Ishikawa (cell line): ENCODE results near the gene PRDM7.

Source experiments
- CEBPB ChIP-seq: IDR thresholded peaks from 2 replicates; pipeline ENCODE4 v1.6.1; 2012
- CREB1 ChIP-seq: IDR thresholded peaks from 2 replicates; pipeline ENCODE4 v1.6.1; 2012; ENCODE audit warnings: low read depth
- EGR1 ChIP-seq: IDR thresholded peaks from 2 replicates; pipeline ENCODE4 v1.6.1; 2012
- EP300 ChIP-seq: IDR thresholded peaks from 2 replicates; pipeline ENCODE4 v1.6.1; 2012; ENCODE audit warnings: borderline replicate concordance
- FOXM1 ChIP-seq: IDR thresholded peaks from 2 replicates; pipeline ENCODE4 v1.6.1; 2012; ENCODE audit warnings: low read depth, borderline replicate concordance
- NFIC ChIP-seq: IDR thresholded peaks from 2 replicates; pipeline ENCODE4 v1.6.1; 2012
- RAD21 ChIP-seq: IDR thresholded peaks from 2 replicates; pipeline ENCODE4 v1.6.1; 2012; ENCODE audit warnings: low read depth
- TAF1 ChIP-seq: IDR thresholded peaks from 2 replicates; pipeline ENCODE4 v1.6.1; 2012; ENCODE audit warnings: low read depth, mild to moderate bottlenecking
- TCF12 ChIP-seq: IDR thresholded peaks from 2 replicates; pipeline ENCODE4 v1.6.1; 2012; ENCODE audit warnings: low read depth
- TEAD4 ChIP-seq: IDR thresholded peaks from 2 replicates; pipeline ENCODE4 v1.6.1; 2012
- YY1 ChIP-seq: IDR thresholded peaks from 2 replicates; pipeline ENCODE4 v1.6.1; 2012; ENCODE audit warnings: low read depth
- ZBTB7A ChIP-seq: IDR thresholded peaks from 2 replicates; pipeline ENCODE4 v1.6.1; 2012; ENCODE audit warnings: low read depth
- TF ChIP-seq, protein P1 (sequence below): IDR thresholded peaks from 2 replicates; pipeline ENCODE4 v1.6.1; 2012
- TF ChIP-seq, protein P2 (sequence below): IDR thresholded peaks from 2 replicates; pipeline ENCODE4 v1.6.1; 2012
- TF ChIP-seq, protein P3 (sequence below): IDR thresholded peaks from 2 replicates; pipeline ENCODE4 v1.6.1; 2012; ENCODE audit warnings: low read depth, mild to moderate bottlenecking

PRDM7 gene

DNA sequence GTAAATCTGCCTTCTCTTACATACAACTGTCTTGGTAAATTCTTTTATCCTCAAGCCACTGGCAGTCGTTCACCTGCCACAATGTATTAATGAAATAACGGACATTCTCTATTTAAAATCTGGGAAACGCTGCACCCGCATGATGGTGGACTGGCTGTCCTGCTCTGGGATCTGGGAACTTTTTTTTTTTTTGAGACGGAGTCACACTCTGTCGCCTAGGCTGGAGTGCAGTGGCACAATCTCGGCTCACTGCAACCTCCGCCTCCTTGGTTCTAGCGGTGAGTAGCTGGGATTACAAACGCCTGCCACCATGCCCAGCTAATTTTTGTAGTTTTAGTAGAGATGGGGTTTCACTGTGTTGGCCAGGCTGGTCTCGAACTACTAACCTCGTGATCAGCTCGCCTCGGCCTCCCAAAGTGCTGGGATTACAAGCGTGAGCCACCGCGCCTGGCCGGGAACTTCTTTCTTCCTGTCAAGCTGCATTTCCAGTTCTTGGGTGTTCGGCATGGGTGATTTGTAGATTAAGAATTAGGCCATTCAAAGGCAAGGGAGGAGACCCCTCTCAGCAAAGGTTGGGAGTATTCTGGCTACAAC is 28.3 kb downstream of the PRDM7 start:
- TF ChIP-seq TEAD4 (no peak), EGR1 (no peak), NFIC (no peak), TCF12 (no peak), CEBPB (no peak), YY1 (no peak), FOXM1 (no peak), EP300 (no peak), ZBTB7A (no peak), RAD21 (no peak), TAF1 (no peak), CREB1 (no peak)
- TF ChIP-seq, protein P1, sequence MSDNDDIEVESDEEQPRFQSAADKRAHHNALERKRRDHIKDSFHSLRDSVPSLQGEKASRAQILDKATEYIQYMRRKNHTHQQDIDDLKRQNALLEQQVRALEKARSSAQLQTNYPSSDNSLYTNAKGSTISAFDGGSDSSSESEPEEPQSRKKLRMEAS: no peak
- TF ChIP-seq, protein P2, sequence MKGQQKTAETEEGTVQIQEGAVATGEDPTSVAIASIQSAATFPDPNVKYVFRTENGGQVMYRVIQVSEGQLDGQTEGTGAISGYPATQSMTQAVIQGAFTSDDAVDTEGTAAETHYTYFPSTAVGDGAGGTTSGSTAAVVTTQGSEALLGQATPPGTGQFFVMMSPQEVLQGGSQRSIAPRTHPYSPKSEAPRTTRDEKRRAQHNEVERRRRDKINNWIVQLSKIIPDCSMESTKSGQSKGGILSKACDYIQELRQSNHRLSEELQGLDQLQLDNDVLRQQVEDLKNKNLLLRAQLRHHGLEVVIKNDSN: no peak
- TF ChIP-seq, protein P3, sequence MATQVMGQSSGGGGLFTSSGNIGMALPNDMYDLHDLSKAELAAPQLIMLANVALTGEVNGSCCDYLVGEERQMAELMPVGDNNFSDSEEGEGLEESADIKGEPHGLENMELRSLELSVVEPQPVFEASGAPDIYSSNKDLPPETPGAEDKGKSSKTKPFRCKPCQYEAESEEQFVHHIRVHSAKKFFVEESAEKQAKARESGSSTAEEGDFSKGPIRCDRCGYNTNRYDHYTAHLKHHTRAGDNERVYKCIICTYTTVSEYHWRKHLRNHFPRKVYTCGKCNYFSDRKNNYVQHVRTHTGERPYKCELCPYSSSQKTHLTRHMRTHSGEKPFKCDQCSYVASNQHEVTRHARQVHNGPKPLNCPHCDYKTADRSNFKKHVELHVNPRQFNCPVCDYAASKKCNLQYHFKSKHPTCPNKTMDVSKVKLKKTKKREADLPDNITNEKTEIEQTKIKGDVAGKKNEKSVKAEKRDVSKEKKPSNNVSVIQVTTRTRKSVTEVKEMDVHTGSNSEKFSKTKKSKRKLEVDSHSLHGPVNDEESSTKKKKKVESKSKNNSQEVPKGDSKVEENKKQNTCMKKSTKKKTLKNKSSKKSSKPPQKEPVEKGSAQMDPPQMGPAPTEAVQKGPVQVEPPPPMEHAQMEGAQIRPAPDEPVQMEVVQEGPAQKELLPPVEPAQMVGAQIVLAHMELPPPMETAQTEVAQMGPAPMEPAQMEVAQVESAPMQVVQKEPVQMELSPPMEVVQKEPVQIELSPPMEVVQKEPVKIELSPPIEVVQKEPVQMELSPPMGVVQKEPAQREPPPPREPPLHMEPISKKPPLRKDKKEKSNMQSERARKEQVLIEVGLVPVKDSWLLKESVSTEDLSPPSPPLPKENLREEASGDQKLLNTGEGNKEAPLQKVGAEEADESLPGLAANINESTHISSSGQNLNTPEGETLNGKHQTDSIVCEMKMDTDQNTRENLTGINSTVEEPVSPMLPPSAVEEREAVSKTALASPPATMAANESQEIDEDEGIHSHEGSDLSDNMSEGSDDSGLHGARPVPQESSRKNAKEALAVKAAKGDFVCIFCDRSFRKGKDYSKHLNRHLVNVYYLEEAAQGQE: no peak

DNA sequence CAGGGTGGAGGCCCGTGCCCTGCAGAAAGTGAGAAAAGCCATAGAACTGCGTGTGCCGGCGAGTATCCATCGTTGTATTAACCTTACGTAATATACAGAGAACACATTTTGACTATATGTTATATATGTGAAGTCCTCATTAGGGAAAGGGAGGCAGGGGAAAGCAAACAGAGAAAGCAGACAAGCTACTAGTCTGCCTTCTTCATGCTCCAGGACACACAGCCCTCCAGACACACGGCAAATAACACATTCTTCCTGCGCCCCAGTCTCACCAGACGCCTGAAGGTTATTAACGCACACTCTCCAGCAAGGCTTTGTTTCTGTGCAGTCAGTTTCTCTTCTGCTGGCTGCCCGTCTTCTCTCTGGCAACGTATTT is 28.8 kb downstream of the PRDM7 start:
- TF ChIP-seq RAD21: no peak
- TF ChIP-seq TAF1: no peak
- TF ChIP-seq CREB1: no peak
- TF ChIP-seq EGR1: no peak
- TF ChIP-seq FOXM1: no peak
- no peak for TF ChIP-seq YY1
- TF ChIP-seq, protein P3: no peak
- TF ChIP-seq NFIC: no peak
- TF ChIP-seq, protein P2: no peak
- TF ChIP-seq, protein P1: no peak
- TF ChIP-seq ZBTB7A: no peak
- no peak for TF ChIP-seq TEAD4
- no peak for TF ChIP-seq TCF12
- no peak for TF ChIP-seq EP300
- no peak for TF ChIP-seq CEBPB

DNA sequence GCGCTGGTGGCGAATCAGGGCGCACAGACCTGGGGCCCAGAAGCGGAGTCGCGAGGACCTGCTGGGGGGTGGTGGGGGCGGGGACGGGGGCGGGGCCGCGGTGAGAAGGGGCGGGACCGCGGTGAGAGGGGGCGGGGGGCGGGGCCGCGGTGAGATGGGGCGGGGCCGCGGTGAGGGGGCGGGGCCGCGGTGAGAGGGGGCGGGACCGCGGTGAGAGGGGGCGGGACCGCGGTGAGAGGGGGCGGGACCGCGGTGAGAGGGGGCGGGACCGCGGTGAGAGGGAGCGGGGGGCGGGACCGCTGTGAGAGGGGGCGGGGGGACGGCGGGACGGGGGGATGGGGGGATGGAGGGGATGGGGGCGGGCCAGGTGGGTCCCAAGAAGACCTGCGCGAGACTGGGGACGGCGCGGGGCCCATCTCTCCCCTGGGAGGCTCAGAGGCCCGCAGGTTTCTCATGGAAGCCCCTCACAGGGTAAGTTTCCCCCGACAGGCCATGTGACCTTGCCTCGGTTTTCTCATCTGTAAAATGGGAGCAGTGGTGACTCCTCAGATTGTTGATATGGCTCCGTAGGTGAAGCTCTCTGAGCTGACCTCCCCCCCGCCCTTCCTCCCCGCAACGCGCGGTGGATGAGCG is 29.3 kb downstream of the PRDM7 start:
- TF ChIP-seq, protein P3: no peak
- TF ChIP-seq, protein P1: no peak
- TF ChIP-seq ZBTB7A: no peak
- TF ChIP-seq EP300: no peak
- TF ChIP-seq, protein P2: peak; percentile 64
